GM21367 (cell line): ENCODE measurements around the gene PCBP3.

Source experiments
- ATAC-seq: cut with Tn5 transposase; IDR thresholded peaks from one replicate; pipeline ENCODE4 v1.9.1; 2021; ENCODE audit not compliant: unreplicated experiment

The PCBP3 gene

DNA sequence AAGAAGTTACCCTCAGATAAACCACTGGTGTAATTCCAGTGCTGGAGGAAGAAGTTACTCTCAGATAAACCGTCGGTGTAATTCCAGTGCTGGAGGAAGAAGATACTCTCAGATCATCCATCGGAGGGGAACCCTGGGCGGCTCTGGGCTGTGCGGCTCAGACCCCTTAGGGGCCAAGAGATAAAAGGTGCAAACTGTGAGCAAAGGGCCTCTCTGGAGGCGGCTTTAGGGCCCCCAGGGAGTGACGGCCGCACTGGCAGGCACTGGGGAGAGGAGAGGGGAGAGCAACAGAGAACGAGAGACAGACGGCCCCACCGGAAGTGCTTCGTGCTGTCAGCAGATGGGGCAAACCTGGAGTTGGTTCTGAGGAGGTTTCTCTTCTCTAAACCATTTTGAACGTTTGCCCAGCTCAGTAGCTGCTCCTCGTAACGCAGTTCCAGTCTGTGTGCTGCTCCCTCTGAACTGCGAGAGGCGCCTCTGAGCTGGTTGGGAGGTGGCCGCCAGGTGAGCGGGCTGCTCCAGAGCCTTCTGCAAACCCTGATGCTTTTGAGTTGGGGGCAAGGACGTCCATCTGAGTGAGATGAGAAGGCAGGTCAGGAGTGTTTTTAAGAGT, 275.4 kb downstream of the PCBP3 start:
- ATAC-seq = no peak

DNA sequence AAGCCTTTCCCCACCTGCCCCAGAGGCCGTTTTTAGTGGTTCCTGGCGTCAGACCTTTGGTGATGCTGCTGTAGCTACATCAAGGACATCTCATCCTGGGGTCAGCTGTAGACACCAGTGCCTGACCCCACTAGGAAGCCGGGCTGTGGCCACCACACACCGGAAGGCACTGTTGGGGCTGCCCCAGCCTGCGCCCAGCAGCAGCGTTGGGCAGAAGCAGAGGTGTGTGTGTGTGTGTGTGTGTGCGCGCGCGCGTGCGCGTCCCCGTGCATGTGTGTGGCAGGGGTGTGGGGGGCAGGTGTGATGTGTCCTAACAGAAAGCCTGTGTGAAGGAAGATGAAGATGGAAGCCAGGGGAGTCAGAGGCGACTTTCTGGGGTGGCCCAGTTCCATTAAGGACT, 276.1 kb downstream of the PCBP3 start:
- ATAC-seq = no peak

DNA sequence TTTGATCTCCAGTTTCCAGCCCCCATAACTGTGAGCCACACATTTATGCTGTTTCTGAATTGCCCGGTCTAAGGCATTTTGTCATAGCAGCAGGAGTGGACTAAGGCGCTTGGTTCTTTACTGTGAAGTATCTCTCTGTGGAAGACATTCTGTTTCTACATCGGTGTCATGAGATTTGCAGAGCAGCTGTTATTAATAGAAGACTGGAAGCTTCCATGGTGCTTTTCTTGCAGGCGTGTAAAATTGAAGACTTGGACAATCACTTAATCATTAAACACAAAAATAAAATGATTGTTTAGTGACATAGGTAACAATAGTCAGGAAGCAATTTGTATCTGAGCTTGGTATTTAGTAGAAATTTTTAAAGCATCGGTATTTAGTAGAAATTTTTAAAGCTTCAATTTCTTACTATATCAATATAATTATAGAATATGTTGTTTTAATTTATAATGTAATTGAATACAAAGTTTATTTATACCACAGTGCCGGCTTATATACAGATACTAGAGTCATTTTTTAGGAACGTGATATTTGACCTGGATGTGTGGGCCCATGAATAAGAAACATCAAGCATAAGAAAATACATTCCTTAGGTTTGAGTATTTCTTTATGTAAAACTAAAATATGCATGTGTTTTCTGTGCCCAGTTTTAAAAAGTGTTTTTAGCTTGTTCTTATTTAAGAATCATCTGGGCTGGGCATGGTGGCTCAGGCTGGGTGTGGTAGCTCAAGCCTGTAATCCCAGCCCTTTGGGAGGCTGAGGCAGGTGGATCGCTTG, 277.5 kb downstream of the PCBP3 start:
- no peak for ATAC-seq

DNA sequence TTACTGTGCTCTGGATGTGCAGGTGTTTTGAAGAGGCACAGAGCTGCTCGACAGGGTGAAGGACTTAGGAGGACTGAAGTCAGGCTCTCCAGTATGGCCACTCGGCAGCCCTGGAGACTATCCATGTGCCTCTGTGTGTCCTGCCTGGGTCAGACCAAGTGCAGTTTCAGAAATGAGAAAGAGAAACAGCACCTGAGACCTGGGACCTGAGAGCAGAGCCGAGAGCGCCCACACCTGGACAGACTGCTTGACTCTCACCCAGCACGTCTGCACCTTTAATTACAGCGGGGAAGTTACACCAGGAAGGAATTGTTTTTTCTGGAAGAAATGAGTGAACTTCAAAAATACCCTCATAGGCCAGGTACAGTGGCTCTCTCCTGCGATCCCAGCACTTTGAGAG, 278.4 kb downstream of the PCBP3 start:
- ATAC-seq = no peak

DNA sequence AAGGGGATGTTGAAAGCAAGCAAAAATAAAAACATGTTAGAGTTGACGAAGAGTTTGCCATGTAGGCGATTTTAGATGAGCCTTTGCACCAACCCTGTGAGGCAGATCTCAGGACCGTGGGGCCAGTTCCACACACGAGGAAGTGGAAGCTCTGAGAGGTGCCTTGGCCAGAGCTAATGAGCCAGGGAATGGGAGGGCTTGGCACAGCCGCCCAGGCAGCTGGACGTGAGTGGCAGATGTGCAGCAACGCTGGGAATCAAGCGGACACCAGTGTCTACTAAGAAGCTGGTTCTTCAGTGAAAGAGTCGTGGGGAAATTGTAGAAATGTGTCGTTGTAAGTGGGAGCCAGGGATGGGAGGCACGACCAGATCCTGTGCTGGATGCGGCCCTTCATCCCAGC, 279.1 kb downstream of the PCBP3 start:
- ATAC-seq = no peak

DNA sequence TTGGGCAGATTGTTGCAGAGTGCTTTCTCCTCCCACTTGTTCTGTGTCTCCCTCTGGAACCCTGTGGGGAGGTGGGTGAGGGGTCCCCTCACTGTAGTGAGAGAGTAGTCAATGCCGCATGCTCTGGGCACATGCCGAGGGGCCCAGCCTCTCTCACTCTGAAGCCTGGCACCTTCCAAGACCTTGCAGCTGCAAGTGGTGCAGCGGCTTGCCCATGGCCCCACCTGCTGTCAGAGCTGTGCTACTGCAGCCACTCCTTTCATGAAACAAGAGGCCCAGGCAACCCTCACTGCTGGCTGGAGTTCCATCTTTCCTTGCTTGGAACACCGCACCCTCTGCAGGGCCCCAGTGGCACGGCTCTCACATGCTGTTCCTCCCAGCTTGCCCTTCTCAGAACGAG, 279.6 kb downstream of the PCBP3 start:
- no peak for ATAC-seq

DNA sequence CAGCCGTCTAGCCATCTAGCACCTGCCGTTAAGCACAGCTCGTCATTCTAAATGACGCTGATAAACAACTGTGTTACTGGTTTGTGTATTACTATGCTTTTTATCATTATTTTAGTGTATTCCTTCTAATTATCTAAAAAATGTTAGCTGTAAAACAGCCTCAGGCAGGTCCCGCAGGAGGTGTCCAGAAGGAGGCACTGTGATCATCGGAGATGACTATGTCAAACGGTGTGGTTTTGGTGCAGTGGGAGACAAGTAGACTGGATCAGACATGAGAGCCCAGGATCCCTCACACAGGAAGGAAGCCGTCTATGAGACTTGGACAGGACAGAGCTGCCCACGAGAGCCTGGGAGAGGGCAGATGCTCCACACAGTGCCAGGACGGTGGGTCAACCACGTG, 282.8 kb downstream of the PCBP3 start:
- no peak for ATAC-seq

DNA sequence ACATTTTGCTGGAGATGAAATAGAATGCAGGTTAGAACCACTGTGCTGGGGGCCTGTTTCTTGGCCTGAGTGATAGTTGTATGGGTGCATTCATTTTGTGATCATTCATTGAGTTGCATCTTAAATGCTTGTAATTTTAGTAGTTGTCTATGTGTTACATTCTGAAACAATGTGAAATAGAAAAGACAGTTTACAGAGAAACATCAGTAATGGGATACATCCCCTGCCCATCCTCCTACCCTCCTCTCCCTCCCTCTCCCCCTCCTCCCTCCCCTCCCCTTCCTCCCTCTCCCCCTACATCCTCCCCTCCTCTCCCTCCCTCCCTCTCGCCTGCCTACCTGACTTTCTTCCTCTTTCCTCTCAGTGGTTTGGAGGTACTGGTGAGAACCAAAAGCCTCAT, 283.5 kb downstream of the PCBP3 start:
- ATAC-seq = no peak

DNA sequence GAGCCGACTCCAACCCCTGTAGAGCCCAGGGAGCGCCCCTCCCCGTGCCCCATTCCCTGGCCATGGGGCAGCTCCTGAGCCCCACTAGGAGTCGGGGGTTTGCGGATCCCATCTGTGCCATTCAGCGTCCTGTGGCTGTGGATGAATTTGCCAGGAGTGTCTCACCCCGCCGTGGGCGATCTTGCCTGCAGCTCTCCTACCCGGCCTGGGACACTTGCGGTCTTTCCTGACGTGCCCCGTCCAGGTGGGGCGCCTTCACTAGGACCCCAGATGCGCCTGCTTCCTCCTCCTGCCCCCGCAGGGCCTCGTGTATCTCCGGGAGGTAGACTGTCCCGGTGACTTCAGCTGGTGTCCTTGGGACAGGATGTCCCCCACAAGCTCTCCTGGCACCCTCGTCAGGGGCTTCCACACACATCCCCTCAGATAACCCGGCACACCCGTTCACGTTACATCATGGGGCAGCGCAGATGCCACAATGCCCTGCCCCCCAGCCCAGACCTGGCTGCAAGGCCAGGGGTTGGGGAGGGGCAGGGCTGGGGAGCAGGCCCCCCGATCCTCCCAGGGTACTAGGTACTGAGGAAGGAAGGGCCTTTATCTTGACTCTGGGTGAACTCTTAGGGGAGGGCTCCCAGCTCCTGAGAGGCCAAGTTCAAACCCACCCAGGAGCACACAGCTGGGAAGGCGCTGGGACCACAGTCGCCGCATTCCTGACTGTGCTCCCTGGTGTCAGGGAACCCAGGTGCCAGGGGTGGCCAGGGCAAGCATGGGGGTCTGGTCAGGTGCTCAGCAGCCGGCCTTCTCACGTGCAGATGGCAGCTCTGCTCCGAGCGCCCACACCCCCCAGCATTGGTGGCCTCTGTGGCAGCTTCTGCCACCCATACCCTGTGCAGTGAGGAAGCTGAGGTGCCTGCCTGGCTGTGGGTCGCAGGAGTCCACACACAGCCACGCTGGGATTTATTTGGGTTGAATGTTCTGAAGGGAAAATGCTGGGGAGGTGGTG, 284.6 kb downstream of the PCBP3 start:
- no peak for ATAC-seq

DNA sequence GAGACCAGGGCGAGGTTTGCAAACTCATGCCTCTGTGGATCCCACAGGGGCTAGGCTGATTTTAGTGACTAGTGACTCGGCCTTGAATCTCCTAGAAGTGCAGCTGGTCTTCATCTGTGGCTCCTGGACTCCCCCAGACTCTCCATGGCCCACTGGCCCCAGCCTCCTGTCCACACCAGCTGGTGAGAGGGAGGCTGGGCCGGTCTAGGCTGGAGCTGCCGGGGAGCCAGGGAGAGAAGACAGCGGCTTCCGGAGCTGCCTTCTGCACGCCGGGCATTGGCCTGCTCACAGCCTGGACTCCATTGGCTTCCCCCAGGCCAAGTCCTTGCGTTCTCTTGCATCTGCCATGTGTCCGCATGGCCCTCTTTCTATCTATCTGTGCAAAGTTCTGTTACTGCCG, 285.9 kb downstream of the PCBP3 start:
- no peak for ATAC-seq

DNA sequence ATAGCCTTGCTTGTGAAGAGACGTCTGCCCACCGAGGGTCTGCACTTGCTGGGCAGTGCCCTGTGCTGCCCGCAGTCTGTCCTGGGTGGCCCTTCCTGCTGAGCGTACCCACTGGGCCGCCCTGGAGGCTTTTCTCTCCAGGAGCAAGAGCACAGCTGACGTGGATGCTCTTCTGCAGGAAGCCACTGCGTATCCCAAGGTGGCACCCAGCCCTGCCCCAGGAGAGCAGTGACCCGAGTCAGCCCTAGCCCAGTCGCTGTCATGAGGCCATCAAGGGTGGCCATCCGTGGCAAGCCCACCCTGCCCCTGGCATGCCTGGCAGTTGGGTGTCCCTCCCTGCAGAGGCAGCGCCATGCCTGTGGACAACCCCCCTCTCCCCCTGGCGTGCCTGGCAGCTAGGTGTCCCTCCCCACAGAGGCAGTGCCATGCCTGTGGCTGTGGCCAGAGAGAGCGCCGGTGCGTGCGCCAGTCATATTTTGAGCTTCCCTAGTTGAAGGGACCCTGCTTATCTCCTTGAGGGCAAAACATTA, 286.8 kb downstream of the PCBP3 start:
- ATAC-seq = no peak

DNA sequence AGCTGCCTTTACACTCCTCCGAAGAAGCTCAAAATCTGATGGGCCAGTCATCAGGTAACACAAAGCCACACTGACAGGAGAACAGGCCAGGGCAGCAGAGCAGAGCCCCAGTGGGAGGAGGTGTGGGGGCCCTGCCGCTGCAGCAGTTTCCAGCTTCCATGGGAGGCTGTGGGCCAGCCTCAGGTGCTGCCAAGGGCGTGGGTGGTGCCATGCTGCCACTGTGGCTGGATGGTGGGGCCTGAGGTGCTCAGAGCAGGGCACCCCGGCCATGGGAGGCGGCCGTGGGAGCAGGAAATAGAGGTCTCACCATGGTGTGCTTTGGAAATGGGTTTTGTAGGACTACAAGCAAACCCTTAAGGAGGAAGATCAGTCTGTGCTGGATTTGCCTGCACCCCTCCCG, 287.3 kb downstream of the PCBP3 start:
- no peak for ATAC-seq

DNA sequence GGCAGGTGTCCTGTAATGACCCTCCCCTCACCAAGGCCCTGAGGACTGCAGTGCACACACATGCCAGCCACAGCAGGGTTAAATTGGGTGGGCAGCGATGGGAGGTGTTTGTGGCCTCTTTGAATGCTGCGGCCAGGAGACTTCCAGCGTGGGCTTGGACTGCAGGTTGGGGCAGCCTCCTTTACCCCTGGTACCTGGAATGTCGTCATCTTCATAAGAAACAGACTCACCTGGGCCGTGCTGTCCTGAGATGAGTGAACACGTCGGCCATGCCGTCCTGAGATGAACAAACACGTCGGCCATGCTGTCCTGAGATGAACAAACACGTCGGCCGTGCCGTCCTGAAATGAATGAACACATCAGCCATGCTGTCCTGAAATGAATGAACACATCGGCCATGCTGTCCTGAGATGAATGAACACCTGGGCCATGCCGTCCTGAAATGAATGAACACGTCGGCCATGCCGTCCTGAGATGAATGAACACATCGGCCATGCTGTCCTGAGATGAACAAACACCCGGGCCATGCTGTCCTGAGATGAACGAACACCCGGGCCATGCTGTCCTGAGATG, 288.0 kb downstream of the PCBP3 start:
- ATAC-seq = no peak

DNA sequence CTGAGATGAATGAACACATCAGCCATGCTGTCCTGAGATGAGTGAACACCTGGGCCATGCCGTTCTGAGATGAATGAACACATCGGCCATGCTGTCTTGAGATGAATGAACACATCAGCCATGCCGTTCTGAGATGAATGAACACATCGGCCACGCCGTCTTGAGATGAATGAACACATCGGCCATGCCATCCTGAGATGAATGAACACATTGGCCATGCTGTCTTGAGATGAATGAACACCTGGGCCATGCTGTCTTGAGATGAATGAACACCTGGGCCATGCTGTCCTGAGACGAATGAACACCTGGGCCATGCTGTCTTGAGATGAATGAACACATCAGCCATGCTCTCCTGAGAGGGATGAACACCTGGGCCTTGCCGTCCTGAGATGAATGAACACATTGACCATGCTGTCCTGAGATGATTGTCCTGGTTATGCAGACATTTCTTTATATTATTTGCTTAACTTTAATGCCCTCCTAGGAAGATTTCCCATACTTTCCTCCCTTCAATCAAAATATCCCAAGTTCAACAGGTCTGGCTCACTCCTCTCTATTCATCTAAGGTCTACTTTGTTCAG, 289.5 kb downstream of the PCBP3 start:
- no peak for ATAC-seq

DNA sequence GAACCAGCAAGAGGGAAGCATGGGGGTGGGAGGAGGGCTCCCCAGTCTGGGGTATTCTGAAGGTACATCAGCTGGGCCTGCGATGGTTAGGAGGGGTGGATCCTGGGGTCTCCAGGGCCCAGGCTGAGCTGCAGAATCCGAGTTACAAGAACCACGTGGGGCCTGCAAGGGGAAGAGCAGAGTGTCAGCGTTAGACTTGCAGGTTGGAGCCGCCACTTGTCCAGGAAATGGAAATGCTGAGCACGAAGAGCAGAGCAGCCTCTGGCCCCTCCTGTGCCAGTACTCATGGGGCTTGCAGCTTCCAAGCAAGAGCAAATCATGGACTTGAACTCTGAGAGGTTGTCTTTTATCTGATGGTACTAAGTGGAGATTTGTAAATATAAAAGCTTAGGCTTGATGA, 290.6 kb downstream of the PCBP3 start:
- ATAC-seq = no peak

DNA sequence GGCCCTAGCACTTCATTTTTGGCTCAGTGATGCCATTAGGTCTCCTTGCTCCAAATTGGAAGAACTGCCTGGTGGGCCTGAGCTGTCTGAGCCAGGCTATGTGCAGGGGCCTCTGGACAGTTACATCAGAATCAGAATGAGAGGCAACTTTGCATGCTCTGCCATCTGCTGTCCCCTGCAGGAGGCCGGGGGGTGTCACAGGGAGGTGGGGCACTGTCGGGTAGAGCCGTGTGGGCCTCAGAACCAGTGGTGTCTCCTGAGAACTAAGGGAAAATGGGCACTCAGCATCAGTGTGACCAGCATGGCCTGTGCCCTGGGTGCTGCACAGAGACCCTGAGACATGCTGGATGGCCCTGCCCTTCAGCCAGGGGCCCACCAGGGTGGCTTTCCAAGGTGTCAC, 291.0 kb downstream of the PCBP3 start:
- no peak for ATAC-seq

DNA sequence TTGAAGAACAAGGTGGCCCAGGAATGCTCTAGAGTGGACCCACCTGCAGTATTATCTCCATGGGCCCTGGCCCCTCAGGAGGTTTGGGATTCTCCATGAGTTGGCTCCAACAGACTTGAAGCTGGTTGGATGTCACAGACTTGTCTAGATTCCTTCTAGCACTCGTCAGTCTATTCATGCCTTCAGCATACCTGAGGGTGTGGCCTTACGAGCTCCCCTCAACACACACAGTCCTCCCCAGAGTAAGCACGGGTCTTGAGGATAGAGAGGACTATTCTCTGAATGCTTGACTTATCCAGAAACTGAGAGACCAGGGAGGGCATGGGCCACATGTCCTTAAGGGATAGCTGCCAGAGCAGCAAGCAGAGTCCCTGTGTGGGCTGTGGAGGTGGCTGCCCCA, 292.1 kb downstream of the PCBP3 start:
- ATAC-seq = no peak

DNA sequence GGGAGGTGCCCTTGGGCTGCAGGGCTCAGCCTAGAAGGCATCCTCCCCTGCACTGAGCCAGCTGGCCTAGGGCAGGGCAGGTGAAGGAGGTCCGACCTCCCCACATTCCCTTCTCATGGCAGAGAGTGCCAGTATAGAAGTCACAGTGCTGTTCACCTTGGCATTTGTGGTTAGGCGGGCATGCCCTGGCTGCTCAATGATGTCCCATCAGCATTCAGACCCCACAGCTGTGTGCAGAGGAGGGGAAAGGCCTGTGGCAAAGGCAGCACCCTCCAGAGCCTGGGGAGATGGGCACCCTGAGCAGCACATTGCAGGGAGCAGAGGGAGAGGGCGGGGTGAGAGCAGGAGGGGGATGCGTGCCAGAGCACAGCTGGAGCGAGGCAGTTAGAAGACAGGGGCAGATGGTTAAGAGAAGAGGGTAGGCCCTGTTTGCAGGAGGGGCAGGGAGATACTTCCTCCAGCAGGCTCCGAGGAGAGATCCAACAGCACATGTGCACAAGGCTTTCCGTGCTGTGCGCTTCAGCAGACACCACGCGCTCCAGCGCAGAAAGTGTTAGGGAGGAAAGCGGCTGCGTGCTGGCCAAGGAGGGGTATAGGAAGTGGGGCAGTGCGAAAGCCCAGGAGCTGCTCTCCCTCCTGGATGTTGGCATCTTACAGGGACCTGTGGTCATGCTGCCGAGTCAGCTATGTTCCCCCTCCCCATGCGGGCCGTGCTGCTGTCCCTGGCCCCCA, 294.4 kb downstream of the PCBP3 start:
- ATAC-seq = no peak

DNA sequence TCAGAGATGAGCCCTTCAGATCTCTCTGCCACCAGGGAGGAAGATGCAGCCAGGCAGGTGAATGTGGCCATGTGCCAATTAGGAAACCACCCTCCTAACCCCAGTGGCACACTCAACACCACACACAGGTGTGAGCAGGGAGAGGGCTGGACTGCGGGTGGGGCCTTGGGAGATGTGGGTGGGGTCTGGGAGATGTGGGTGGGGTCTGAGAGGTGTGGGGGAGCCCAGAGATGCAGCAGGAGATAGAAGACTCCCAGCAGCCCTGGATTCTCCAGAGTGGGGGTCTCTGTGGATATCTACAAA, 294.9 kb downstream of the PCBP3 start:
- no peak for ATAC-seq

DNA sequence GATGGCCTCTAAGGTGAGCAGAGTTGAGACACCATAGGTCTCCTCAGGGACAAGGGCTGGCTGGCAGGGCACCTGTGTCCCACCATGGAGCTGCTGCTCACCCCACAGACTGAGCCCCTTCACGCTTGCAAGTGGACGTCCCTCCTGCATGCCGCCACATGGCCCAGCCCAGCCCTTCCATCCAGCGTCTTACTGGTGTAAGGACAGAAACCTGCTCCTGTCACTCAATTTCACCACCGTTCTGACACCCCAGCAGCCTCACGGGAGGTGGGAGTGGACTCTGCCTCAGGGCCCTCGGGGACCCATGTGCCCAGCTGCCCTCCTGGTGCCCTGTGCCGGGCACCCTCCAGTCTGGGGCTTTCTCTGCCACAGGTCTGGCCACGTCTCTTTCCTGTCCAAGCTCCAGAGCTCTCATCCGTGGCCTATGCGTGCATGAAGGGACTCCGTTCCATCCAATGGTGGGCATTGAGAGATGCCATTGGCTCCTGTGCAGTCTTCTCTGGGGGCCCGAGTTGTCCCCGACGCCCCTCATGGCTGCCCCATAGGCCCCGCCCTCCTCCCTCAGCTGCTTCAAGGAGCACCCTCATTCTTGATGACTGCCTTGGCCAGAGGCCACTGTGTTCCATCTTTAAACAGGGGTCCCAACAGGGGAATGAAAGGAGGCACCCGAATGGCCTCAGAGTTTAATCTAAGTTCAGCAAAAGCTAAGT, 295.4 kb downstream of the PCBP3 start:
- ATAC-seq = no peak
